Activated CD8-positive, alpha-beta T cell treated with anti-CD3 and anti-CD28 coated beads for 36 hours (primary cell): ENCODE results near the gene LRP1B. TPM values are rescaled to one million over a fixed set of nuclear protein-coding genes. Genes with fewer than 3 reads are reported as not detected.

Source experiments
- ATAC-seq: fragments of 200-7000 bp; cut with Tn5 transposase; one replicate; pipeline ENCODE4 v1.10.0; 2021; ENCODE audit warnings: mild to moderate bottlenecking, moderate library complexity
- CTCF ChIA-PET: fragments of 350-600 bp; sonication (Branson Sonifier 250); formaldehyde crosslinking; loops from one replicate; lab custom pipeline; 2021; ENCODE audit warnings: antibody characterized with exemption; lab: Charles Lee
- POLR2A ChIA-PET: fragments of 350-600 bp; sonication (Branson Sonifier 250); formaldehyde crosslinking; loops from one replicate; lab custom pipeline; 2021; ENCODE audit warnings: antibody characterized with exemption; lab: Charles Lee
- DNase-seq: peaks from one replicate; pipeline ENCODE4 v3.0.0-alpha.2; 2020
- H3K27ac Mint-ChIP-seq: one replicate; pipeline ENCODE4 v1.8.0; 2021; ENCODE audit warnings: mild to moderate bottlenecking, mixed read lengths
- H3K27me3 Mint-ChIP-seq: one replicate; pipeline ENCODE4 v1.8.0; 2021; ENCODE audit warnings: mixed read lengths
- H3K36me3 Mint-ChIP-seq: one replicate; pipeline ENCODE4 v1.8.0; 2021; ENCODE audit warnings: low read depth, mixed read lengths
- H3K4me1 Mint-ChIP-seq: one replicate; pipeline ENCODE4 v1.8.0; 2021; ENCODE audit warnings: low read depth, mixed read lengths
- H3K4me3 Mint-ChIP-seq: one replicate; pipeline ENCODE4 v1.8.0; 2021; ENCODE audit warnings: mild to moderate bottlenecking, moderate library complexity, mixed read lengths
- H3K9me3 Mint-ChIP-seq: one replicate; pipeline ENCODE4 v1.8.0; 2021; ENCODE audit warnings: mixed read lengths
- CTCF ChIP-seq: fragments of 200-600 bp; IDR thresholded peaks from one replicate; pipeline ENCODE4 v1.8.0; 2022; ENCODE audit warnings: antibody characterized with exemption, mild to moderate bottlenecking
- intact Hi-C: fragments of 100-400 bp; cut with micrococcal nuclease; formaldehyde crosslinking; loops from one replicate; pipeline ENCODE4 v1.10.0; 2022
- total RNA-seq, 2 experiments: library from RNA; stranded (reverse); gene quantifications; one replicate each; pipeline ENCODE4 v1.2.3, GENCODE V29; 2021

Gene LRP1B
- total RNA-seq, 2 experiments from 2014 or later = not detected

GRCh38 chr2:141522702-141523101, 608.1 kb downstream of the LRP1B start:
- Mint-ChIP-seq H3K4me1 (no peaks in the 10 kb centered on the region), H3K27ac (no peak overlapping the region), H3K27me3 (no peaks in the 10 kb centered on the region), H3K4me3 (no peak overlapping the region), H3K36me3 (no peaks in the 10 kb centered on the region), H3K9me3 (no peaks in the 10 kb centered on the region)
- TF ChIP-seq CTCF = no peak
- ChIA-PET POLR2A (no interaction called here), CTCF (no interaction called here)
- DNase-seq (no peak), ATAC-seq (no peak)
- intact Hi-C loops = no loop called here

DNA sequence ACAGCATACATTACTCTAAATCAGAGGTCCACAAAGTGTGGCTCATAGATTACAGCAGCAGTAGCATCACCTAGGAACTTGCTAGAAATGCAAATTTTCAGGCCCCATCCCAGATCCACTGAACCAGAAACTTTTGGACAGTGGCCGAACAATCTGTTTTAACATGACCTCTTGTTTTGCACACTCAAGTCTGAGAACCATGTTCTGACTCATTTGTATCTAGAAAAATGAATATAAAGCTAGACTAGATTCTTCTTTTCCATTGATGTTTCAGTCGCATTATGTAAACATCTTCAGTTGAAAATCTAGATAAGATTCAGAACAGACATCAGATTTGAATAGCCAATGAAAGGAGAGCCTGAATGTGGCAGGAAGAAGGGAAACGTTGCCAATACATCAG, 608.8 kb downstream of the LRP1B start:
- no peak for TF ChIP-seq CTCF
- Mint-ChIP-seq H3K36me3 (no peaks in the 10 kb centered on the region), H3K4me3 (no peak overlapping the region), H3K9me3 (no peaks in the 10 kb centered on the region), H3K27ac (no peak overlapping the region), H3K4me1 (no peaks in the 10 kb centered on the region), H3K27me3 (no peaks in the 10 kb centered on the region)
- DNase-seq (no peak), ATAC-seq (no peak)
- CTCF ChIA-PET = no interaction called here
- intact Hi-C loops = no loop called here
- POLR2A ChIA-PET = no interaction called here

DNA sequence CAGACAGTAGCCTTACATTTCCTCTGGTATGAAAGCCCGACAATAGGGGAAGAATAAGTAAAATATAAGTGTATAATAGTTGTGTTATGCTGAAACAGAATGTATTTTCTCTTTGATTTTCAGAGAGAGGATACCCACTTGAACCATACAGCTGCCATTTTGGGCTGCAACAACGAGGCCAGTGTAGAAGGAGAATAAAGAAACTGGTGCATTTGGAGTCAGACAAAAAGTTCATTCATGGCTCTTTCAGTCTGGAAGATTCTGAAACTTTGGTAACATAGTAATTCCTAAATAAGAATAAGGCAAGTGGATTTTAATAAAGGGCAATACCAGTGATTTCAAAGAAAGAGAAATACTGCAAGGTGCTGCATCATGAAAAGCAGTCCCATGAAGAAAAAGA, 610.9 kb downstream of the LRP1B start:
- no peaks in the 10 kb centered on the region for H3K36me3 Mint-ChIP-seq
- no peak for TF ChIP-seq CTCF
- ChIA-PET POLR2A (no interaction called here), CTCF (no interaction called here)
- ATAC-seq (no peak), DNase-seq (no peak)
- intact Hi-C loops = no loop called here
- no peaks in the 10 kb centered on the region for H3K4me1 Mint-ChIP-seq
- no peak overlapping the region for H3K27ac Mint-ChIP-seq
- no peak overlapping the region for H3K4me3 Mint-ChIP-seq
- no peaks in the 10 kb centered on the region for H3K27me3 Mint-ChIP-seq
- H3K9me3 Mint-ChIP-seq = no peaks in the 10 kb centered on the region

- intact Hi-C loops = no loop called here
- no peaks in the 10 kb centered on the region for H3K4me1 Mint-ChIP-seq
- H3K4me3 Mint-ChIP-seq = no peak overlapping the region
- no peak for DNase-seq
- no peaks in the 10 kb centered on the region for H3K36me3 Mint-ChIP-seq
- no peak for ATAC-seq
- no peaks in the 10 kb centered on the region for H3K27me3 Mint-ChIP-seq
- H3K27ac Mint-ChIP-seq = no peak overlapping the region
- POLR2A ChIA-PET = interaction anchor here (0.6 kb wide), 1 partner anchor 70 kb away, joined by 3 read pairs; no protein-coding TSS in a partner anchor
- TF ChIP-seq CTCF = no peak
- CTCF ChIA-PET = no interaction called here
- H3K9me3 Mint-ChIP-seq = no peaks in the 10 kb centered on the region
These were observed 612.9 kb downstream of the LRP1B start for GRCh38 chr2:141517852-141518421.

DNA sequence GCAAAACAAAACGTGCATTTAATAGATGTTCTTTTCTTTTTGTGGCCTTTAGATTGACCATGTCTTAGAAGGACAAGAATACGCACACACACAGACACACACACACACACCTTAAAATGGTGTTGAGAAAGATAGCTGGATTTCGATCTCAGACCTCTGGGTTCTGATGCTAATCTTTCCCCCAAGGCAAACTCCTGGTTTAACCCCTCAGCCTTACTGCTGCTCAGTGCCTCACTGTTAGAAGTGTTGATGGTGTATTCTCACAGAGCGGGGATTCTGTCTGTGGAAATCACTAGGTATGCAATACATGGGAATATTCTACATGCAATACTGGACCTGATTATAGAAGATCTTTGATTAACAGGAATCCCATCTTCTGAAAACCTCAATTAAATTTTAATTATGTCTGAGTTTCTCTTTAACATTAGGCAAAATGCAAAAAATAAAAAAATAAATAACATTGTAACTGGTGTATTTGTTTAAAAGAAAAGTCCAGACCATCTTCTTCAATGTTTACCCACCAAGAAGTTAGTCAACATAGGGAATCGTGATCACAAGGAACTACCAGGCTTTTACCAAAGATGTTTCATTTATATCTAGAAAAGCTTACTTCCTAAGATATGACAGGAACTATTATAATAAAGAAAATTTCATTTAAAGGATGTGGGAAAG, 613.5 kb downstream of the LRP1B start:
- intact Hi-C loops = no loop called here
- H3K27me3 Mint-ChIP-seq = no peaks in the 10 kb centered on the region
- ChIA-PET POLR2A (interaction anchor here (0.6 kb wide), 1 partner anchor 69 kb away, joined by 3 read pairs; no protein-coding TSS in a partner anchor), CTCF (no interaction called here)
- no peaks in the 10 kb centered on the region for H3K9me3 Mint-ChIP-seq
- TF ChIP-seq CTCF = no peak
- DNase-seq = no peak
- no peak overlapping the region for H3K27ac Mint-ChIP-seq
- no peaks in the 10 kb centered on the region for H3K36me3 Mint-ChIP-seq
- H3K4me3 Mint-ChIP-seq = no peak overlapping the region
- no peak for ATAC-seq
- H3K4me1 Mint-ChIP-seq = no peaks in the 10 kb centered on the region
